Activated gamma-delta T cell treated with Interleukin-2 at 50 U/mL for 16 hours (primary cell): ENCODE measurements around the gene PRM1.
A peak's percentile ranks its signal among the peaks of the same experiment; 100 is the strongest.
"Not testable (repeated sequence)": the region's sequence is repeated elsewhere in the genome, so short reads cannot be mapped to it uniquely, and the experiment has no call there.

Experiments used
- DNase-seq: peaks from one replicate; pipeline ENCODE4 v3.0.0-alpha.2; 2020

The PRM1 gene

DNA sequence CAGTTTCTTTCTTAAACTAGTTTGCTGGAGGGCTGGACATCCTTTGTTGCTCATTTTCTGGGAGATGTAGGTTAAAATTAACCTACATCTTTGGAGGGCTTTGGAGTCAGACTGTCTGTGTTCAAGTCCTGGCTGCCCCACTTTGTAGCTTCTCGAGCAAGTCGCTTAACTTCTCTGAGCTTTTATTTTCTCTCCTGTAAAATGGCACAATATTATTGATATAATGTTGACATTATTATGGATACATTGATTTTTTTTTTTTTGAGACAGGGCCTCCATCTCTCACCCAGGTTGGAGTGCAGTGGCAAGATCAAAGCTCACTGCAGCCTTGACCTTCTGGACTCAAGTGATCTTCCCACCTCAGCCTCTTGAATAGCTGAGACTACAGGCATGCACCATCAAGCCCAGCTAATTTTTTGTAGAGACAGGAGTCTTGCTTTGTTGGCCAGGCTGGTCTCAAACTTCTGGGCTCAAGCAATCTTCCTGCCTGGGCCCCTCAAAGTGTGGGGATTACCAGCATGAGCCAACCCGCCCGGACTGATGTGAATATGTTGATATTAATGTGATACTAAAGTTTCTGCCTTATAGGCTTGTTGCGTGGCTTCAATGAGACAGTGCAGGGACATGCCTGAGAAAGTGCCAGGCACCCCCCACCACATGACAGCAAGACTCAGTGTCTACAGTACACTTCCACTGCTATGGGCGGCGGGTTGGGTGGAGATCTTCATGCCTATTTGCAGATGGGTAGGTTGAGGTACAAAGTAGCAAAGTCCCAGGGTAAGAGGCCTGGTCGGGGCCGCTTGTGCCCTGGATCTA lies 32.6 kb upstream of the PRM1 start:
- DNase-seq = no peak

DNA sequence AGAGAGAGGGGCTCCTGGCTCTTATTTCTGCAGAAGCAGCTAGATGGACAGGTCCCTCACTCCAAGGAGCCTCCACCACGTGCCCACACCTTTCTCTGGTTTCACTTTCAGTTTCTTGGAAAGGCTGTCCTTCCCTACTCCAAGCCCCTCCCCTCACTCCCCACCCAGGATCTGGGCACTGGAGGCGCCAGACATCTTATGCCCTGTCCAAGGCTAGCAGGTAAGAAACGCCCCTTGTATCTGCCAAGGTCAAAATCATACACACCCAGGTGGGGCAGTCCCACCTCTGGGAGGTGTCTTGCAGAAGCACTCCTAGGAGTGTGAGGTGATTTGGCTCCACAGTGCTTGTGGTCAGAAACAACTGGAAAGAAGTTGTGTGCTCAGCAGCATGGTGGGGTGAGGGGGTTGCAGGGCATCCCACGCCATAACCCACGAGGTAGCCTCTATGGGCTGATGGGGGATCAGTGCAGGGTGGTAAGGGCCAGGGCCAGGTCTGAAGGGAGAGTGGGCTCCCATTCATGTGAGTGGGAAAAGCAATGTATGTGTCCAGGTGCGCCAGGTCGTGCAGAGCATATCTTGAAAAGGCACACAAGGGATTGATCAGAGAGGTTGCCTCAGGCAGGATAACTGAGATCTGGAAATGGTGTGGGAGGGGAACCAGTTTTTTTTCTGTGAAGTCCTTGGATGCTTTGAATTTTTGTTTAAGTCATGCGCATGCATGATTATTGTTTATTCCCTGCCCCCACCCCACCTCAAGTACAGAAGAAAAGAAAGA lies 31.8 kb upstream of the PRM1 start:
- DNase-seq = no peak

DNA sequence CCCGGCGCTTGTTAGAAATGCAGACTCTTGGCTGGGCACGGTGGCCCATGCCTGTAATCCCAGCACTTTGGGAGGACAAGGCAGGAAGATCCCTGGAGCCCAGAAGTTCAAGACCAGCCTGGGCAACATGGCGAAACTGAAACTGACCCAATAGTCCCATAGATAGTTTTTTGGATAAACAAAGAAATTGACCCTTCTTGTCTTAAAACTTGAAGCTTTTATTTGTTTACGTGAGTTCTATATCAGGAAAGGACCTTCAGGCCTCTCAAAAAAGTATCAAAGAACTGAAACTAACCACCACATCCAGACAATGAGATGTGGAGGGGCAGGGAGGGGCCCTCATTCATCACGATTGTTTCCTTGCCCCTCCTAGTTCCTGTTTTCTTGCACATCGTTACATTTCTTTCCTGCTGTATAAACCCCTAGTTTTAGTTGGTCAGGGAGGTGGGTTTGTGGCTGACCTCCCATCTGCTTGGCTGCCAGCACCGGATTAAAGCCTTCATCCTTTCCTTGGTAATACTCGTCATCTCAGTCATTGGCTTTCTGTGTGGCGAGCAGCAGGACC lies 29.9 kb upstream of the PRM1 start:
- DNase-seq = peak; percentile 38

DNA sequence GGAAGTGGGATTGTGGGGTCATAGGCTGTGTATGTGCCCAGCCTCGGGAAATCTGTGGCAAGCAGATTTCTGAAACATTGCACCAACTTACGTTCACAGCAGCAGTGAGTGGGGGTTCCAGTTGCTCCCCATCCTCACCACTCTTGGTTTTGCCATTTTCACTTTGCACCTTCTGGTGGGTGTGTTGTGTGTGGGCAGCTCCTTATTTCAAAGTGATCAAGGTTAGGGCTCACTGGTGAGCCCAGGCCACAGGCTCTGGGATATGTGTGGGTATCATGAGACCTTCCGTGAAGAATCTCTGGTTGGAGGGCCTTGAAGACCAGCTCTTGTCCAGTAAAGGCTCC lies 29.5 kb upstream of the PRM1 start:
- DNase-seq = no peak

DNA sequence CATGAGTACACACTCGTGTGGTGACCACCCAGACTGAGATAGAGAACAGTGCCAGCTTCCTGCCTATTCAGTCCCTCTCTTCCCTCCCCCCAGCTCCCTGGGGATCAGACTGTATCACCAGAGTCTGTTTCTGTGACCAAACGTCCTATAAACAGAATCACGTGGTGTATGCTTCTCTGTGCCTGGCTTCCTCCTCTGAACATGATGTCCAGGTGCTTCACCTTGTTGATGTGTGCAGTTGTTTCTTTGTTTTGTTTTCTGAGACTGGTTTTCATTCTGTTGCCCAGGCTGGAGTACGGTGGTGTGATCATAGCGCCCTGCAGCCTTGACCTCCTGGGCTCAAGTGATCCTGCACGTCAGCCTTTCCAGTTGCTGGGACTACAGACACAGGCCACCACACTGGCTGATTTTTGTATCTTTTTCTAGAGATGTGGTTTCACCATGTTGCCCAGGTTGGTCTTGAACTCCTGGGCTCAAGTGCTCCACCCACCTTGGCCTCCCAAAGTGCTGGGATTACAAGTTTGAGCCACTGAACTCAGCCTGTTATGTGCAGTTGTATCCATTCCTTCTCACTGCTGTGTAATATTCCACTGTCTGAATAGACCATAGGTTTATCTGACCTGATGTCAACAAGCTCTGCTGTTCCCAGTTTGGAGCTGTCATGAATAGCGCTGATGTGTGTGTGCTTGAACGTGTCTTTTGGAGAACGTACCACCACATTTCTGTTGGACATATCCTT lies 28.9 kb upstream of the PRM1 start:
- no peak for DNase-seq

DNA sequence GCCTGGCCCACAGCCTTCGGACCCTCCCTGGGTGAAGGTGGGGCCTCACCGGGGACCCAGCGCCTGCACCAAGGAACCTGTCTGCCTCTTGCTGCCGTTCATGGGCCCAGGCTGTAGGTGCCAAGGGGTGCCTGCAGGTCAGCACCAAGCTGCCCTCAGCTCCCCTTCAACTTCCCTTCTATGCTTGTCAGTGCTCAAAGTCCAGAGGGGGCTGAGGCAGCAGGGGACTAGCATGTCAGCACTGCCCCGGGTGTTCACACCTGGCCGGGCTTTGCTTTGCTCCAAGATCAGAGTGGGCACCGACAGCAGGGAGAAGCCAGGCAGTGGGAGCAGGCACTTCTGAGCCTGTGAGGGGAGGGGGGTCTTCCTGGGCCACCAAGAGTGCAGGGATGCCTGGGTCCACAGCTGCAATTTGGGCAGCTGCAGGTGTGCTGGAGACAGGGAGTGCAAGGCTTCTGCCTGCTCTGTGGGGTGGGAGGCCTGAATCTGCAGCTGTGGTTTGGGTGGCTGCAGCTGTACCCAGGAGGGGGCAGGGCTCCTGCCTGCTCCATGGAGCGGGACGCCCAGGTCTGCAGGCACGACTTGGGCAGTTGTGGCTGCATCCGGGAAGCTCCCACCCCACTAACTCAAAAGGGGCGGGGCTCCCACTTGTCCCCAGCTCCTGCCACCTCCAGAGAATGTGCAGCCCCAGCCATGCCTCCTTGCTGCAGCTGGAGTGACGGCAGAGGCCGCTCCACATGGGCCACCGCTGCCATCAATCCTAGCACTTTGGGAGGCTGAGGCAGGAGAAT lies 27.6 kb upstream of the PRM1 start:
- no peak for DNase-seq

DNA sequence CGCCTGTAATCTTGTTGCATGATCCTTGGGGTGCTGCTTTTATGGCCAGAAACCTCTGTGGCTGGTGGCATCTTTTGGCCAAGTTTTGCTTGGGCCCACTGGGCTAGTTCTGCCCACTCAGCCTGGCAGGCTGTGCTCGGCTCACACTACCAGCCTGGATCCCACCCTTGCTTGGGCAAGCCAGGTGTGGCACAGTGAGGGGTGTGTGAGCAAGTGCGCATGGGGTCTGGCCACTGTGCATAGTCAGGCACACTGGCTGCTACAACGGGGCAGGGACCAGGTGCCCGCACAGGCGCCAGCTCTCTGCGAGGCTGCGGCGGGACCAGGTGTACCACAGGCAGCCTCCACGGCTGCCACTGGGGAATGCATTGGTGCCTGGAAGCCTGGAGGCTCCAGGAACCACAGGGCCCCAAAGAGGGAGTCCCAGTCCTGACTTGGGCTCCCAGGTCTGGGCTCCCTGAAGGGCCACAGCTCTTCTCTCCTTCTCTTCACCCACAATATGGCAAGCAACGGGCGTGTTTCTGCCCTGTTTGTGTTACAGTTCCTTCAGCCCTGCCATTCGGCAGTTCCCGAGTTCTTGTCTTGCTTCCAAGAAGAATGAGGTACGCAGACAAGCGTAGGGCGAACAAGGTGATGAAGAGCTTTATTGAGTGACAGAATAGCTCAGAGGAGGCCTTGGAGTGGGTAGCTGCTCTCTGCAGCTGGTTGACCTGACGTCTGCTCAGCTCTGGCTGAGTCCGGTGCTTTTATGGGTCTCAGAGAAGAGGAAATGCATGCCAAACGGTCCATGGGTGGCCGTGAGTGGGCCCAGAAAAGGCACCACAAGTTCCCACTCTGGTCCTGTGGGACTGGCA lies 26.7 kb upstream of the PRM1 start:
- no peak for DNase-seq

DNA sequence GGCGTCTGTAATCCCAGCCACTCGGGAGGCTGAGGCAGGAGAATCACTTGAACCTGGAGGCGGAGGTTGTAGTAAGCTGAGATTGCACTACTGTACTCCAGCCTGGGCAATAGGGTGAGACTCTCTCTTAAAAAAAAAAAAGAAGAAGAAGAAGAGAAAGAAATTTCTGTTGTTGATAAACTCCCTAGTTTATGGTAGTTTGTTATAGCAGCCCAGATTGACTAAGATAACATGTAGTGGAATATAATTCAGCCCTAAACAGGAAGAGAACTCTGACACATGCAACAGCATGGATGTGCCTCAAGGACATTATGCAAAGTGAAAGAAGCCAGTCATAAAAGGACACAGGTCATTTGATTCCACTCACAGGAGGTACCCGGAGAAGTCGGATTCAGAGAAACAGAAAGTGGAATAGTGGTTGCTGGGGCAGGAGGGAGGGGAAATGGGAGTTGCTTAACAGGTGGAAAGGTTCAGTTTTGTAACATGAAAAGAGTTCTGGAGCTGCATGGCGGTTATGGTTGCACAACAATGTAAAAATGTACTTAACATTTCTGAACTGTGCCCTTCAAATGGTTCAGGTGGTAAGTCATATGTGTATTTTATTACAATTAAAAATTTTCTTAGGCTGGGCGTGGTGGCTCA lies 26.0 kb upstream of the PRM1 start:
- no peak for DNase-seq

DNA sequence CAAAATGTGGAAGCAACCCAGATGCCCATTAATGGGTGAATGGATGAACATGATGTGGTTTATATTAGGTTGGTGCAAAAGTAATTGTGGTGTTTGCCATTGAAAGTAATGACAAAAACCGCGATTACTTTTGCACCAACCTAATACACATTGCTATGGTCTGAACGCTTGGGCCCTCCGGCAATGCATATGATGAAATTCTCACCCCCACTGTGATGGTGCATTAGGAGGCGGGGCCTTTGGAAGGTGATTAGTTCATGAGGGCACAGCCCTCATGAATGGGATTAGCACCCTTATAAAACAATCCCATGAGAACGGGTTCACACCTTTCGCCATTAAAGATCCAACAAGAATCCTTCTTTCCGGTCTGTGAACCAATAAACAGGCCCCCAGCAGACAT lies 25.3 kb upstream of the PRM1 start:
- no peak for DNase-seq

DNA sequence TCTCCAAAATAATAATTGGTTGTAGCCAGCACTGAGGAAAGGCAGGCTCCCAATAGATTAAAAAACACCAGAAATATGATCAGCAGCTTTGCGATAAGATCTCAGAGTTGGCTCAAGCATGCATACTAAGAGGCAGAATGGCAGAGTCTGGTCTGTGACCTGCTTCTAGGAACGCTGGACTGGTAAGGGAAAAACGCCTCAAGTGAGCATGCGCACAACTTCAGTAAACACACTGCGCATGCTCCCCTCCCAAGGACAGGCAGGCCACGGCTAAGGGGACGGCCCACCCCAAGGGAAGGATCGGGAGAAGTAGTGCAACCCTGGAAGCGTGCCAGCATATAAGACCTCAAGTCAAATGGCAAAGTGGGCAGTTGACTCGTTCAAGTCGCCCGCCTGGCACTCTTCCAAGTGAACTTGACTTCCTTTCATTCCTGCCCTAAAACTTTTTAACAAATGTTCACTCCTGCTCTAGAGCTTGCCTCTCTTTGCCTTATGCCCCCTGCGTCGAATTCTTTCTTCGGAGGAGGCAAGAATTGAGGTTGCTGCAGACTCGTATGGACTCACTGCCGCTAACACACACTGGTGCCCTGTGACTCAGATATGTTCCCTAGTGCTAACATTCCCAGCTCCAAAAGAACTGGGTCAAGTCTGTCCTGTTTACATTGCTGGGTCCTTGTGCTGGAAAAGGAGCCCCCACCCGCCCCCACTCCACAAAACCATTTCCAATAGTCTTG lies 22.4 kb upstream of the PRM1 start:
- DNase-seq = no peak

DNA sequence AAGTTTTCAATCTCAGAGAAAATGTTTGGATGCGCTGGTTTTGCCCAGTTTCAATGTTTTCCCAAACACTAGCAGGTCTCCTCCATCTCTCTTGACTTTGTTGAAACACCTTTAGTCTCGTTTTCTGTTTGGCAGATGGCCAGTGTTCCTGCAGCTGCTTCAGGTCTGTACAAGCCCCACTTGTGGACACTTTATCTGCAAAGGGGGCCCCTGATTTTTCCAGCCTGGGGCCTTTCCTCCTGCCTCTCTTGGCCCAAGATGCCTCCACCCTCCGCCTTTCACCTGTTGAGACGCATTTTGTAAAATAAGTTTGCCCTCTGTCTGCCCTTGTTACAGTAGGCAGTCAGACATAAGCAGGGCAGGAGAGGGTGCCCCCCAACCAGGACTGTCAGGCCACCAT lies 21.8 kb upstream of the PRM1 start:
- DNase-seq = no peak

DNA sequence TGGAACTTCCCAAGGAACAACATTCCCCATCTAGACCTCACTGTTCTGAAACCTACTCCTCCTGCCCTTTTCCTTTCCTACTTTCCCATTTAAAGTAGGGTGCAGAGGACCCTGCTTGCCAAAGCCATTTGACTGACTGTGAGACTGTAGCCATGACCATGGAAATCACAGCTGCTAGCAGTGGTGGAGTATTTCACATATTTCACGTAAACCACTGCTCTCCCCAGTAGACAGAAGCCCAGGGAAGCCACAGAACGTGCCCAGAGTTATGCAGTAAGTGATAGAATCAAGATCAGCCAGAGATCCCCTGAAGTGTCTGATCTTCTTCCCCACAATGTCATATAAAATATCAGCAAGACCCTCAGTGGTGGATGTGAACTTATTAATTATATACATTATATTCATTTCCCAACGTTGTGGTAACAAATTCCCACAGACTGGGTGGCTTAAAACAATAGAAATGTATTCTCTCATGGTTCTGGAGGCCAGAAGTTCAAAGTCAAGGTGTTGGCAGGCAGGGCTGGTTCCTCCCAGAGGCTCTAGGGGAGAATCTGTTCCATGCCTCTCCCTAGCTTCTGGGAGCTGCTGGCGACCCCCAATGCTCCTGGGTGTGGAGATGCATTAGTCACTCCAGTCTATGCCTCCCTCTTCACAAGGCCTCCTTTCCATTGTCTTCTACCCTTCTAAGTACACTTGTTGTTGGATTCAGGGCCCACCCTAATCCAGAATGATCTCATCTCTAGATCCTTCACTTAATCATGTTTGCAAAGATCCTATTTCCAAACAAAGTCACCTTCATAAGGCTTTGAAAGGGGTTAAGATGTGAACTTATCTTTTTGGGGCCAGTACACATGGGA lies 20.7 kb upstream of the PRM1 start:
- DNase-seq = no peak

DNA sequence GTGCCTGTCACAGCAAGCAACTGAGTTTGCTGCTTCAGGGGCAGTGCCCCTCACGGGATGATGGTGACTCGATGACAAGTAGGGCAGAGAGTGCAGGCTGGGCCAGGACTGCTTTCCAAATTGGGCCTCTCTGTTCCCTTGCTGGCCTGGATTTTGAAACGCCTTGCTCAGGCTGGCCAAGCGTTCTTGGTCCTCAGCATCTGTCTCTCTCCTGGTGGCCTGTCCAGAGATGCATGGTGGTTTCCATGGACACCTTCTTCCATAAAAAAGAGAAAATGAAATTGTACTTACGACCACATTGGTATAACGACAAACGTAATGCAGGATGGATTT lies 19.4 kb upstream of the PRM1 start:
- no peak for DNase-seq

DNA sequence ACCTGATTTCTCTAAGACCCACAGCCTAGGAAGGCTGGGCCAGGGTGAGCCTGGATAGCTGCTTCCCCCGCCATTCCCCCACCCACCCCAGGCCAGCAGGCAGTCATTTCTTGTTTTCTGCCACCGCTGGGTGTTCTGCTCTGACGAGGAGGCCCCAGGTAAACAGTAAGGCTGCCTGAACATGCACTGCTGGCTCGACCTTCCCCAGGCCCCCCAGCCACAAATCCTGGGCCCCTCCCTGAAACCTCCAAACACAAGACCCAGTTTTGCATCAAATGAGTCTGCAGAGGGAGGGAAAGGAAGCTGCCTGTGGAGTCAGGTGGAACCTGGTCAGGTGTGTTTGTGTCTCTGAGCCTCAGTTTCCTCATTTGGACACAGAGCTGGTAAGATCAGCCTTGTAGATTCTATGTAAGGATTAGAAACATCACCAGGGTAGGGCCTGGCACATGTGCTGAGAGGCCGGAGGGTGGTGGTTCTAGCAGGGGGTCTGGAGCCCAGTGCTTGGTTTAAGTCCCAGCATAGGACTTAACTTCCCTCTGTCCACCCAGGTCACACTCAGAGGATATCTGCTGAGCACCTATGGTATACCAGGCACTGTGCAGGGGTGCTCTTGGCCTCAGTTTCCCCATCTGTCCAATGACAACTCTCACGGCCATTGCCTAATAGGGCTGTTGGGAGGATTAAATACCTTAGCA lies 18.9 kb upstream of the PRM1 start:
- no peak for DNase-seq

DNA sequence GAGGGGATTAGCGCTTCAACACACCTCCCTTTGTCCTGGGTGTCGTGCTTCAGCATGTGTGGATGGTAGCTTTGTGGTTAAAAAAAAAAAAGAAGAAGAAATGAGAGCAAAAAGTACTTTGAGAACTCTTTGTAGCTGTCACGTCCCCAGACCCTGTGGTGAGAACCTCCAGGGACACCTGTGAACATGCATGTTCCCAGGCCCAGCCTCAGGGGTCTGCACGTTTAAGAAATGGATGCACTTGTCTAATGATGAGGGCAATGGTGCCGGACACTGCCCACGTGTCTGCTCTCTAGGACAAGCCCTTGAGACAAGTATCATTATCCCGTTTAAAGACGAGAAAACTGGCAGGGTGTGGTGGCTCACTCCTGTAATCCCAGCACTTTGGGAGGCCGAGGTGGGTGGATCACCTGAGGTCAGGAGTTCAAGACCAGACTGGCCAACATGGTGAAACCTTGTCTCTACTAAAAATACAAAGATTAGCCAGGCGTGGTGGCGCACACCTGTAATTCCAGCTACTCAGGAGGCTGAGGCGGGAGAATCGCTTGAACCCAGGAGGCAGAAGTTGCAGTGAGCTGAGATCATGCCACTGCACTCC lies 17.9 kb upstream of the PRM1 start:
- not testable (repeated sequence) for DNase-seq

DNA sequence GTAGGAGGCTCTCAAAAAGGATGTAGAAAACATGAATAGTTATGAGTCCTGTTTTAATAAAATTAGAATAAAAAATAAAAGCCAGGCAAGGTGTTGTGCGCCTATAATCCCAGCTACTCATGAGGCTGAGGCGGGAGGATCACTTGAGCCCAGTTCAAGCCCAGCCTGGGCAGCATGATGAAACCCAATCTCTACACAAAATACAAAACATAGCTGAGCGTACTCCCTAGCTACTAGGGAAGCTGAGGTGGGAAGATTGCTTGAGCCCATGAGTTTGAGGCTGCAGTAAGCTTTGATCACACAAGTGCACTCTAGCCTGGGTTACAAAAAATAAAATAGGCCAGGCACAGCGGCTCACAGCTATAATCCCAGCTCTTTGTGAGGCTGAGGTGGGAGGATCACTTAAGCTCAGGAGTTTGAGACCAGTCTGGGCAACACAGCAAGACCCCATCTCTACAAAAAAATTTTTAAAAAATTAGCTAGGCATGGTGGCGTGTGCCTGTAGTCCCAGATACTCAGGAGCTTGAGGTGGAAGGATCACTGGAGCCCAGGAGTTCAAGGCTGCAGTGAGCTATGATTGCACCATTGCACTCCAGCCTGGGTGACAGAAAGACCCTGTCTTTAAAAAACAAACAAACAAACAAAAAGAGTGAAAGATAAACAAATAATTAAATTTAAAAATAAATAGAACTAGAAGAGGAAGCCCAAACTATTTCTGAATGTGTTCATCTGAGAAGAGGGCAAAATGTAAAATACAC lies 17.2 kb upstream of the PRM1 start:
- DNase-seq = no peak

DNA sequence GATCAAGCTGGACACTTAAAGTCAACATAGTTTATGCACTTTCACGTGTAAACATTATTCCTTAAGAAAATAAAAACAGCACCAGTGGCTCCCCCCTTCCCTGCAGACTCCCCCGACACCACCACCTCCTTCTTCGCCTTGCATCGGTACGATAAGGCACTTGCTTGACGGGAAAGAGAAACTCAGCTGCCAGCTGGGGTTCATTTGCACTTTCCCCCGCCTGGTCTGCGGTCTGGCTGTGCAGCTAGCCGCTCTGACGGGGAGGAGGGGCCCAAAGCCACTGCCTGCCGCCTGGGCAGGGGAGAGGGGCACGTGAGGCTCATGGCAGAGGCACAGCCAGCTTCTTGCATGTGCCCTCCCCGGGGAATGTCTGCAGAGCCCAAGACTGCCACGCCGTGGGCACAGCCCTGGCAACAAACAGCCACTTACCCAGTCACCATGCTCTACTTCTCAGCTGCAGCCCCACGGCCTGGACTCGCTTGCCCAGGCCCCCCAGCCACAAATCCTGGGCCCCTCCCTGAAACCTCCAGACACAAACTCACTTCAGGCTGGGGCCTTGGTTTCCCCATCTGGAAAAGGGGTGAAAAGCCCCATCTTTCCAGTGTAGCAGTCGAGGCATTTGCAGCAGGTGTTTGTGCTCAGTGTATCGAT lies 16.5 kb upstream of the PRM1 start:
- peak; percentile 65 for DNase-seq
